Rectal smooth muscle tissue (tissue), 1 donor: ENCODE data around the gene DBN1.

Source experiments
- H3K27ac ChIP-seq: one replicate; pipeline ENCODE4 v1.7.0; 2013; ENCODE audit warnings: low read depth, low read length, inconsistent platforms
- H3K27me3 ChIP-seq: one replicate; pipeline ENCODE4 v1.7.0; 2013; ENCODE audit warnings: low read length; ENCODE audit not compliant: control insufficient read depth, insufficient read depth
- H3K36me3 ChIP-seq: one replicate; pipeline ENCODE4 v1.7.0; 2013; ENCODE audit warnings: low read length; ENCODE audit not compliant: control insufficient read depth, insufficient read depth
- H3K4me1 ChIP-seq: one replicate; pipeline ENCODE4 v1.7.0; 2013; ENCODE audit warnings: low read length; ENCODE audit not compliant: control insufficient read depth, insufficient read depth
- H3K4me3 ChIP-seq: one replicate; pipeline ENCODE4 v1.7.0; 2013; ENCODE audit warnings: low read length
- H3K9ac ChIP-seq: one replicate; pipeline ENCODE4 v1.7.0; 2013; ENCODE audit warnings: low read length

Gene DBN1

GRCh38 chr5:177483994-177484901, 10.8 kb upstream of the DBN1 start:
- peaks cover 32% of the 10 kb centered on the region for H3K4me1 ChIP-seq
- peaks cover 26% of the 10 kb centered on the region for H3K36me3 ChIP-seq
- no peak overlapping the region for H3K9ac ChIP-seq
- no peak overlapping the region for H3K4me3 ChIP-seq
- no peaks in the 10 kb centered on the region for H3K27me3 ChIP-seq
- H3K27ac ChIP-seq = peak overlapping the region; percentile 70

GRCh38 chr5:177483042-177483441, 9.6 kb upstream of the DBN1 start:
- Histone ChIP-seq H3K27ac (peak overlapping the region; percentile 70), H3K4me1 (peaks cover 38% of the 10 kb centered on the region), H3K36me3 (peaks cover 18% of the 10 kb centered on the region), H3K4me3 (no peak overlapping the region), H3K27me3 (no peaks in the 10 kb centered on the region), H3K9ac (no peak overlapping the region)

DNA sequence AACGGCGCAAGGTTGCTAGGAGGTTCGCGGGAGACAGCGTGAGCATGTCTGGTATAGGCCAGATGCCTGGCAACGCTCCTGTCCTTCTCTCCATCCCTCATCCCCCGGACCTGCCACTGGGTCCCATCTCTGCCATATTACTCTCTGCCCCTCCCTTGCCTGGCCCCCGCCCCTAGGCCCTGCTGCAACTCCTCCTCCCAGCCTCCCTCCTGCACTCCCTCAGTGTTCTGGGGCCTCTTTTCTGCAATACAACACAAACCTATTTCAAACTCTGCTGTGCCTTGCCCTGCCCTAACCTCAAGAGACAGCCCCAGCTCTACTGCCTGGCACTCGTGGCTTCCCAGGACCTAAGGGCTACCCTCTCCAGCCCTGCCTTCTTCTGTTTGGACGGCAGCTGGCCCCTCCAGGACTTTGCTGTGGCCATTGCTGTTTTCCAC, 8.9 kb upstream of the DBN1 start:
- H3K36me3 ChIP-seq = peaks cover 11% of the 10 kb centered on the region
- peaks cover 38% of the 10 kb centered on the region for H3K4me1 ChIP-seq
- no peak overlapping the region for H3K4me3 ChIP-seq
- H3K27ac ChIP-seq = peak overlapping the region; percentile 53
- H3K9ac ChIP-seq = no peak overlapping the region
- H3K27me3 ChIP-seq = no peaks in the 10 kb centered on the region

GRCh38 chr5:177479774-177480173, 6.3 kb upstream of the DBN1 start:
- Histone ChIP-seq H3K4me3 (no peak overlapping the region), H3K9ac (no peak overlapping the region), H3K27ac (peak overlapping the region; percentile 88), H3K27me3 (no peaks in the 10 kb centered on the region), H3K36me3 (peaks cover 6% of the 10 kb centered on the region), H3K4me1 (peaks cover 44% of the 10 kb centered on the region)

DNA sequence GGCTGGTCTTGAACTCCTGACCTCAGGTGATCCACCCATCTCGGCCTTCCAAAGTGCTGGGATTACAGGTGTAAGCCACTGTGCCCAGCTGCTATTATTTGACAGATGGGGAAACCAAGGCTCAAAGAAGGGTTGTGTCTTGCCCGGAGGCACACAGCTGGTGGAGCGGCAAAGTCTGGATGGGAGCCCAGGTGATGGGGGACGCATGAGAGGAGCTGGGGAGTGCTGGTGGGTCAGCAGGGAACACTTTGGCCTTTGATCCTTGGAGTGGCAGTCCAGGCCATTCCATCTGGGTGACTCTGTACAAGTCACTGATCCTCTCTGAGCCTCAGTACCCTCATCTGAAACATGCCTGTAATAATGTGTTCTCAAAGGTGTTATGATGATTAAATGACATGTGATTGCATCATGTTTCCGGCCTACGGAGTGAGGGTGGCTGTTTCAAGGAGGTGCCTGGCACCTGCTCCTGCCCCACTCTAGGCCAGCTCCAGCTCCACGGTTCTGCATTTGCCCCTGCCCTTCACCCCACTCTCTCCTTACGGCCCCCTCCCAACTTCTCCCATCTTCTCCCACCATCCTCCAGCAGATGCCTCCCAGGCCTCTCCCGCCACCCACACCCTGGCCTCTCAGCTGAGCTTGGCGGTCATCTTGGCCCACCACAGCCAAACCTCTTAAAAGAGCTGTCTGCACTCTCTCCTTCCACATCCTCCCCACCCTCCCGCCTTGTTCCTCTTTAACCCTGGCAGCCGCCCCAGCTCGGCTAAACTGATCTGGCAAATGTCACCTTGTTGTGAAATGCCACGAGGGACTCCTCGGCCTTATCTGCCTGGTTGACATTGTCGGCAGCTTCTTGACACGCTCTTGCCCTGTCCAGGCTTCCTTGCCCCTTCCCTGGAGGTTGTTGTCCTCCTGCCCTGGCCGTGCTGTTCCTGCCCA, 5.5 kb upstream of the DBN1 start:
- Histone ChIP-seq H3K27ac (peak overlapping the region; percentile 88), H3K27me3 (no peaks in the 10 kb centered on the region), H3K4me1 (peaks cover 36% of the 10 kb centered on the region), H3K9ac (peak overlapping the region; percentile 42), H3K36me3 (peaks cover 3% of the 10 kb centered on the region), H3K4me3 (no peak overlapping the region)

DNA sequence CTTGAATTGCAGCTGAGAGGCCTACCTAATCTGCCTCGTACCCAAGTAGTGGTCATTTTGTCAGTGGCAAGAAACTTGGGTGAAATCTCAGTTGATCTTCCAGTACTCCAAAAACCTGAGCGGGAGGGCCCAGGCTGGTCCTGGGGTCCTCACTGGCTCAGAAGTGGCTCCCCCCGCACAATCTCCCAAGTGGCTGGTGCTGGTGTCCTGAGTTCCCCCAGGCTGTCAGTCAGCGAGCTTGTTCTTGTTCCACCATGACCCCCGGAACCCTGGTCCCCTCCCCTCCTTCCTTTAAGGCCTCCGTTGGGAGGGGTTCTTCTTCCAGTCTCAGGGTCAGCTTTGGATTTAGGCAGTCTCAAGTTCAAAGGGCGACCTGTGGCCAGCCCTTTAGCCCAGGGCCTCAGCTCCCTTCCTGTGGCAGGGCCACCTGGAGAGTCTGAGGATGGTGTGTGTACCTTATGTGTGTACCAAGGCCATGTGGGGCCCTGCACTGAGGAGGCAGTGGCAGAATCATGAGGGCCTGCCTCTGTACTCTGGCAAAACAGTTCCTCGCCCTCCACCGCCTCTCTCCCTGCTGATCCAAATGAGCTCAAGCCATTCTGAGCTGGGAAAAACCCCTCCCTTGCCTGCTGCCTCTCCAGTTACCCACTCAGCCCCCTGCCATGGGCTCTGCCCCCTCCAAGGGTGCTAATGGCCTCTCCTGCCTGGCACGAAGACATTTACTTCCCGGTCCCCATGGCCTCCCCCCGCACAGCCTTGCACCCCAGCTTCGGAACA, 4.5 kb upstream of the DBN1 start:
- H3K9ac ChIP-seq = no peak overlapping the region
- no peak overlapping the region for H3K4me3 ChIP-seq
- H3K27me3 ChIP-seq = no peaks in the 10 kb centered on the region
- peaks cover 3% of the 10 kb centered on the region for H3K36me3 ChIP-seq
- H3K4me1 ChIP-seq = peaks cover 27% of the 10 kb centered on the region
- H3K27ac ChIP-seq = peak overlapping the region; percentile 72

DNA sequence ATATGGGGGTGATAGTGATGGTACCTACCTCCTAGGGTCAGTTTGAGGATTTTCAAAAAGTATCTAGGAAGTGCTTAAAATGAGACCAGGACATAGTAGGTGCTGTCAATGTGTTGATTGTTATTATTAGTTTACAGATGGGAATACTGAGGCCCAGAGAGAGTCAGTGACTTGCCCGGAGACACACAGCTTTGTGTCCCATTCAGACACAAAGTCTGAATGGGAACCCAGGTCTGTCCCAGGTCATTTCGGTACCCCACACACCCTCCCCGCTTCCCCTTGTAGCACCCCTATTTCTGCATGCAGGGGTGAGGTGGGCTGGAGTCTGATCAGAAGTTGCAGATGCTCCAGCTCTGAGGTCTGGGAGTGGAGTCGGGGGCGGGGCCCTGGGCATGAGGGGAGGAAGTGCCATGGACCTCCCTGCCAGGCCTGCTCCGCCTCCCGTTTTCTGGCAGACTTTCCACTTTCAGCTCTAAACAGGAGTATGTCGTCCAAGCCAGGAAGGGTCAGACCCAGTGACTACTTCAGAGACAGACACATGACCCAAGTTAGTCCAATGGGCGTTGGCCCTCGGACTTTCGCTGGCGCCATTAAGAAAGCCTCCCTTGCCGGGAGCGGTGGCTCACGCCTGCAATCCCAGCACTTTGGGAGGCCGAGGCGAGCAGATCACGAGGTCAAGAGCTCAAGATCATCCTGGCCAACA, 3.2 kb upstream of the DBN1 start:
- no peak overlapping the region for H3K9ac ChIP-seq
- H3K4me1 ChIP-seq = peaks cover 35% of the 10 kb centered on the region
- H3K27me3 ChIP-seq = no peaks in the 10 kb centered on the region
- no peak overlapping the region for H3K4me3 ChIP-seq
- H3K36me3 ChIP-seq = peaks cover 1% of the 10 kb centered on the region
- H3K27ac ChIP-seq = peak overlapping the region; percentile 72

GRCh38 chr5:177475563-177476427, 2.4 kb upstream of the DBN1 start:
- no peak overlapping the region for H3K9ac ChIP-seq
- H3K36me3 ChIP-seq = no peaks in the 10 kb centered on the region
- no peak overlapping the region for H3K4me3 ChIP-seq
- no peaks in the 10 kb centered on the region for H3K27me3 ChIP-seq
- H3K27ac ChIP-seq = peak overlapping the region; percentile 72
- peaks cover 38% of the 10 kb centered on the region for H3K4me1 ChIP-seq

- H3K36me3 ChIP-seq = no peaks in the 10 kb centered on the region
- peaks cover 38% of the 10 kb centered on the region for H3K4me1 ChIP-seq
- H3K9ac ChIP-seq = no peak overlapping the region
- H3K4me3 ChIP-seq = no peak overlapping the region
- H3K27me3 ChIP-seq = no peaks in the 10 kb centered on the region
- H3K27ac ChIP-seq = peak overlapping the region; percentile 34
These were observed 1.6 kb upstream of the DBN1 start for GRCh38 chr5:177474846-177475562.

GRCh38 chr5:177474002-177474476, 605 bp upstream of the DBN1 start:
- Histone ChIP-seq H3K4me3 (no peak overlapping the region), H3K27me3 (no peaks in the 10 kb centered on the region), H3K36me3 (no peaks in the 10 kb centered on the region), H3K27ac (peak overlapping the region; percentile 34), H3K4me1 (peaks cover 31% of the 10 kb centered on the region), H3K9ac (no peak overlapping the region)
